ENCODE results near the gene FAM47E. TPM values are rescaled to one million over a fixed set of nuclear protein-coding genes. Genes with fewer than 3 reads are reported as not detected.
A peak's percentile ranks its signal among the peaks of the same experiment; 100 is the strongest.

Gene FAM47E
- total and polyA plus RNA-seq, 9 of the 15 experiments (the other 6 are each of a cell fraction or from before 2014, with no cell fraction given), result 3.7 to 15.6 (median 6.4) TPM

GRCh38 chr4:76233529-76233928, 18.0 kb upstream of the FAM47E start:
- FAIRE-seq (peak; percentile 54), ATAC-seq (peak; percentile 85), DNase-seq (ENCODE audit: extremely low read depth in 1 of 4, low spot score in 3 of 4) (peak; percentile 35 to 70 (median 42))
- Histone ChIP-seq H2AFZ (ENCODE audit: low read depth, low read length) (peak overlapping the region; percentile 97), H3K27me3 (ENCODE audit: control insufficient read depth in 2 of 2, insufficient read depth in 2 of 2, low read length in 2 of 2) (no peaks in the 10 kb centered on the region), H3K9me3 (replicated peaks; ENCODE audit: control insufficient read depth, insufficient read depth, low read depth, low read length) (peaks cover 13% of the 10 kb centered on the region), H3K9ac (ENCODE audit: insufficient read depth in 1 of 2, low read depth in 2 of 2, low read length in 2 of 2) (peak overlapping the region; percentile 11 to 81; a peak in 3 of 4 replicates), H3K4me2 (ENCODE audit: insufficient read depth, low read length) (peak overlapping the region; percentile 92), H3K79me2 (ENCODE audit: control insufficient read depth, insufficient read depth, low read length) (peaks cover 30% of the 10 kb centered on the region), H3K36me3 (ENCODE audit: control insufficient read depth, insufficient read depth, low read length) (peaks cover 24% of the 10 kb centered on the region), H3K4me1 (replicated peaks in 1 of 2; ENCODE audit: control insufficient read depth in 2 of 2, insufficient read depth in 2 of 2, low read length in 2 of 2) (peaks cover 0 to 3% of the 10 kb centered on the region in 2 experiments; a peak in 1 of 5 replicates), H3K4me3 (peak overlapping the region; percentile 61), H4K20me1 (replicated peaks; ENCODE audit: control insufficient read depth, insufficient read depth, low read length) (no peaks in the 10 kb centered on the region), H3K9me1 (ENCODE audit: control insufficient read depth, insufficient read depth, low read length) (no peaks in the 10 kb centered on the region), H3K27ac (ENCODE audit: extremely low read depth, low read depth, low read length) (peak overlapping the region; percentile 86)
- ChIA-PET CTCF (ENCODE audit: low intra/inter-chr PET ratio) (no interaction called here), POLR2A (interaction anchor here (0.6 to 1.3 kb wide), 3 partner anchors 14 to 20 kb away, joined by 3 to 4 read pairs (median 4); partner anchors contain the start of gene SCARB2)
- intact Hi-C loops (cut with micrococcal nuclease), result loop anchor here (2.0 kb wide), 1 partner anchor 19 kb away; no protein-coding TSS in a partner anchor
- WGBS (ENCODE audit: insufficient coverage, low coverage, missing lambda C conversion rate), result 0% methylated on average over 2 of the region's 2 CpGs
- BruUV-seq (replicated peaks), result no TSS peak
- in situ Hi-C loops (cut with MboI), result no loop called here
- TF ChIP-seq SAFB (IDR thresholded peaks at IDR 0.05; ENCODE audit: borderline replicate concordance, low read depth, low read length) (no peak), ZBTB17 (CRISPR knock-in tag; IDR thresholded peaks at IDR 0.05) (no peak), ZNF398 (CRISPR knock-in tag; IDR thresholded peaks at IDR 0.05) (no peak), ZKSCAN1 (IDR thresholded peaks at IDR 0.05; ENCODE audit: low read depth, low read length) (no peak), ZNF785 (CRISPR knock-in tag; IDR thresholded peaks at IDR 0.05) (no peak), TRIM24 (IDR thresholded peaks at IDR 0.05) (peak; percentile 10 to 17; a peak in 1 of 4 replicates), HDAC6 (IDR thresholded peaks at IDR 0.05; ENCODE audit: low read depth, low read length) (no peak), L3MBTL2 (IDR thresholded peaks at IDR 0.05) (no peak), FOXM1 (IDR thresholded peaks at IDR 0.05; ENCODE audit: low read depth) (0 out of 2 replicates have a peak, but pooled peaks have one; percentile 34), FOXM1 (CRISPR knock-in tag; IDR thresholded peaks at IDR 0.05; ENCODE audit: low read depth) (no peak), TFAM (CRISPR knock-in tag; conservative IDR thresholded peaks at IDR 0.05) (no peak), CAMTA2 (CRISPR knock-in tag; conservative IDR thresholded peaks at IDR 0.05) (no peak), MTA2 (IDR thresholded peaks at IDR 0.05; ENCODE audit: low read depth) (peak; percentile 31; the same call in 1 of the 2 replicates), STAT5A (IDR thresholded peaks at IDR 0.05; ENCODE audit: borderline replicate concordance, low read length) (peak; percentile 43; the same call in 1 of the 2 replicates), KLF10 (CRISPR knock-in tag; IDR thresholded peaks at IDR 0.05) (no peak), ZNF75A (CRISPR knock-in tag; IDR thresholded peaks at IDR 0.05) (no peak), ETS2 (tag; IDR thresholded peaks at IDR 0.05; ENCODE audit: borderline replicate concordance, poor library complexity, severe bottlenecking) (no peak), TAL1 (IDR thresholded peaks at IDR 0.05) (peak; percentile 75; the same call in 1 of the 2 replicates), DPF2 (IDR thresholded peaks at IDR 0.05) (peak; percentile 49; the same call in 1 of the 2 replicates), GATAD2B (IDR thresholded peaks at IDR 0.05; ENCODE audit: borderline replicate concordance) (no peak), ZNF445 (CRISPR knock-in tag; IDR thresholded peaks at IDR 0.05; ENCODE audit: low read depth) (no peak), NONO (IDR thresholded peaks at IDR 0.05; ENCODE audit: low read depth in 2 of 2, low read length in 1 of 2) (no peak), TCF3 (CRISPR knock-in tag; IDR thresholded peaks at IDR 0.05) (peak; percentile 71), KLF6 (CRISPR knock-in tag; IDR thresholded peaks at IDR 0.05; ENCODE audit: borderline replicate concordance) (no peak), NFIC (IDR thresholded peaks at IDR 0.05) (peak; percentile 48)
